Measurements from ENCODE around the gene LPGAT1.
"Not testable (repeated sequence)": the region's sequence is repeated elsewhere in the genome, so short reads cannot be mapped to it uniquely, and the experiment has no call there.

The LPGAT1 gene

GRCh38 chr1:211830328-211831142, at the start of gene LPGAT1:
TSS of gene LPGAT1 (minus strand) at chr1:211830763. CDS start at chr1:211829296, 1,467 bp downstream.
- peaks cover 24% of the 10 kb centered on the region for H3K36me3 Mint-ChIP-seq (ENCODE audit: low read depth)
- peak within 1 kb of the TSS; percentile 88 for H3K27ac Mint-ChIP-seq
- peaks cover 60% of the 10 kb centered on the region for H3K4me1 Mint-ChIP-seq (ENCODE audit: low read depth)
- peaks cover 10% of the 10 kb centered on the region for H3K27me3 Mint-ChIP-seq (ENCODE audit: low read depth)
- peak; percentile 68 for DNase-seq (ENCODE audit: low spot score)
- H3K4me3 Mint-ChIP-seq: peak within 1 kb of the TSS; percentile 97
- H3K9me3 Mint-ChIP-seq: no peaks in the 10 kb centered on the region

GRCh38 chr1:211879475-211879874, 48.9 kb upstream of the LPGAT1 start:
- peaks cover 2% of the 10 kb centered on the region for H3K36me3 Mint-ChIP-seq (ENCODE audit: low read depth)
- H3K27me3 Mint-ChIP-seq (ENCODE audit: low read depth): peaks cover 24% of the 10 kb centered on the region
- DNase-seq (ENCODE audit: low spot score): no peak
- H3K27ac Mint-ChIP-seq: no peak overlapping the region
- no peaks in the 10 kb centered on the region for H3K9me3 Mint-ChIP-seq
- H3K4me1 Mint-ChIP-seq (ENCODE audit: low read depth): peaks cover 8% of the 10 kb centered on the region
- H3K4me3 Mint-ChIP-seq: no peak overlapping the region

- Mint-ChIP-seq H3K4me1 (ENCODE audit: low read depth) (no peaks in the 10 kb centered on the region), H3K9me3 (no peaks in the 10 kb centered on the region), H3K27me3 (ENCODE audit: low read depth) (peaks cover 30% of the 10 kb centered on the region), H3K27ac (no peak overlapping the region), H3K4me3 (no peak overlapping the region), H3K36me3 (ENCODE audit: low read depth) (peaks cover 2% of the 10 kb centered on the region)
- DNase-seq (ENCODE audit: low spot score): no peak
Observed at GRCh38 chr1:211876851-211877590, 46.5 kb upstream of the LPGAT1 start.

GRCh38 chr1:211875541-211875940, 45.0 kb upstream of the LPGAT1 start:
- no peak overlapping the region for H3K4me3 Mint-ChIP-seq
- peaks cover 24% of the 10 kb centered on the region for H3K27me3 Mint-ChIP-seq (ENCODE audit: low read depth)
- H3K27ac Mint-ChIP-seq: no peak overlapping the region
- no peaks in the 10 kb centered on the region for H3K36me3 Mint-ChIP-seq (ENCODE audit: low read depth)
- H3K9me3 Mint-ChIP-seq: no peaks in the 10 kb centered on the region
- DNase-seq (ENCODE audit: low spot score): no peak
- H3K4me1 Mint-ChIP-seq (ENCODE audit: low read depth): no peaks in the 10 kb centered on the region

- H3K27me3 Mint-ChIP-seq (ENCODE audit: low read depth): peaks cover 22% of the 10 kb centered on the region
- no peak overlapping the region for H3K27ac Mint-ChIP-seq
- H3K4me3 Mint-ChIP-seq: no peak overlapping the region
- no peaks in the 10 kb centered on the region for H3K36me3 Mint-ChIP-seq (ENCODE audit: low read depth)
- H3K4me1 Mint-ChIP-seq (ENCODE audit: low read depth): no peaks in the 10 kb centered on the region
- no peaks in the 10 kb centered on the region for H3K9me3 Mint-ChIP-seq
- DNase-seq (ENCODE audit: low spot score): no peak
Observed at GRCh38 chr1:211874521-211875347, 44.2 kb upstream of the LPGAT1 start.

GRCh38 chr1:211873731-211874130, 43.2 kb upstream of the LPGAT1 start:
- not testable (repeated sequence) for H3K4me1 Mint-ChIP-seq (ENCODE audit: low read depth); DNase-seq (ENCODE audit: low spot score); H3K27ac Mint-ChIP-seq; H3K36me3 Mint-ChIP-seq (ENCODE audit: low read depth); H3K9me3 Mint-ChIP-seq; H3K4me3 Mint-ChIP-seq
- peaks cover 26% of the 10 kb centered on the region for H3K27me3 Mint-ChIP-seq (ENCODE audit: low read depth)

- Mint-ChIP-seq H3K27ac (no peak overlapping the region), H3K36me3 (ENCODE audit: low read depth) (peaks cover 2% of the 10 kb centered on the region), H3K4me3 (no peak overlapping the region), H3K4me1 (ENCODE audit: low read depth) (no peaks in the 10 kb centered on the region), H3K9me3 (no peaks in the 10 kb centered on the region), H3K27me3 (ENCODE audit: low read depth) (peaks cover 53% of the 10 kb centered on the region)
- no peak for DNase-seq (ENCODE audit: low spot score)
Observed at GRCh38 chr1:211870156-211870555, 39.6 kb upstream of the LPGAT1 start.

- Mint-ChIP-seq H3K4me3 (no peak overlapping the region), H3K9me3 (peaks cover 13% of the 10 kb centered on the region), H3K36me3 (ENCODE audit: low read depth) (peaks cover 2% of the 10 kb centered on the region), H3K4me1 (ENCODE audit: low read depth) (peaks cover 6% of the 10 kb centered on the region), H3K27ac (no peak overlapping the region), H3K27me3 (ENCODE audit: low read depth) (peaks cover 51% of the 10 kb centered on the region)
- DNase-seq (ENCODE audit: low spot score): no peak
Observed at GRCh38 chr1:211865180-211865579, 34.6 kb upstream of the LPGAT1 start.

GRCh38 chr1:211859405-211859804, 28.8 kb upstream of the LPGAT1 start:
- Mint-ChIP-seq H3K9me3 (peaks cover 38% of the 10 kb centered on the region), H3K36me3 (ENCODE audit: low read depth) (no peaks in the 10 kb centered on the region), H3K27ac (no peak overlapping the region), H3K27me3 (ENCODE audit: low read depth) (peaks cover 10% of the 10 kb centered on the region), H3K4me1 (ENCODE audit: low read depth) (peaks cover 6% of the 10 kb centered on the region), H3K4me3 (no peak overlapping the region)
- no peak for DNase-seq (ENCODE audit: low spot score)

- Mint-ChIP-seq H3K36me3 (ENCODE audit: low read depth) (no peaks in the 10 kb centered on the region), H3K4me1 (ENCODE audit: low read depth) (no peaks in the 10 kb centered on the region), H3K9me3 (no peaks in the 10 kb centered on the region), H3K27me3 (ENCODE audit: low read depth) (peaks cover 10% of the 10 kb centered on the region), H3K27ac (no peak overlapping the region), H3K4me3 (no peak overlapping the region)
- no peak for DNase-seq (ENCODE audit: low spot score)
Observed at GRCh38 chr1:211851174-211851573, 20.6 kb upstream of the LPGAT1 start.

GRCh38 chr1:211843507-211844298, 13.1 kb upstream of the LPGAT1 start:
- H3K4me3 Mint-ChIP-seq: peak overlapping the region; percentile 27
- H3K27ac Mint-ChIP-seq: peak overlapping the region; percentile 84
- H3K36me3 Mint-ChIP-seq (ENCODE audit: low read depth): peaks cover 2% of the 10 kb centered on the region

GRCh38 chr1:211843018-211843417, 12.5 kb upstream of the LPGAT1 start:
- Mint-ChIP-seq H3K27me3 (ENCODE audit: low read depth) (peaks cover 6% of the 10 kb centered on the region), H3K9me3 (peaks cover 4% of the 10 kb centered on the region), H3K4me3 (peak overlapping the region; percentile 27), H3K27ac (peak overlapping the region; percentile 84), H3K4me1 (ENCODE audit: low read depth) (peaks cover 26% of the 10 kb centered on the region), H3K36me3 (ENCODE audit: low read depth) (peaks cover 2% of the 10 kb centered on the region)
- DNase-seq (ENCODE audit: low spot score): no peak

More at GRCh38 chr1:211843507-211844298, 13.1 kb upstream of the LPGAT1 start:
- peaks cover 24% of the 10 kb centered on the region for H3K4me1 Mint-ChIP-seq (ENCODE audit: low read depth)
- H3K9me3 Mint-ChIP-seq: peaks cover 4% of the 10 kb centered on the region
- peaks cover 6% of the 10 kb centered on the region for H3K27me3 Mint-ChIP-seq (ENCODE audit: low read depth)
- DNase-seq (ENCODE audit: low spot score): no peak

GRCh38 chr1:211842518-211842917, 12.0 kb upstream of the LPGAT1 start:
- Mint-ChIP-seq H3K36me3 (ENCODE audit: low read depth) (peaks cover 2% of the 10 kb centered on the region), H3K4me3 (peak overlapping the region; percentile 27), H3K27me3 (ENCODE audit: low read depth) (peaks cover 6% of the 10 kb centered on the region), H3K27ac (peak overlapping the region; percentile 84), H3K9me3 (peaks cover 4% of the 10 kb centered on the region), H3K4me1 (ENCODE audit: low read depth) (peaks cover 26% of the 10 kb centered on the region)
- no peak for DNase-seq (ENCODE audit: low spot score)

All from T-helper 2 cell treated with Interferon-gamma antibody and Interleukin-4, amounts not matched to agents 5 μg/mL and 100 μg/mL, for 36 hours (primary cell).